SK-N-SH (cell line): ENCODE data around the gene BLTP1.

Source experiments
- CHD2 ChIP-seq: fragments of 150-350 bp; IDR thresholded peaks from 2 replicates; pipeline ENCODE4 v1.6.1; 2018; ENCODE audit warnings: low read length; ENCODE audit not compliant: partially characterized antibody
- EP300 ChIP-seq, 2 experiments: IDR thresholded peaks; 2 replicates each; pipeline versions ENCODE4 v1.4.0 to v1.6.1; 2012; ENCODE audit warnings: borderline replicate concordance in 1 of 2, low read depth in 1 of 2, low read length in 1 of 2
- GABPA ChIP-seq: IDR thresholded peaks from 2 replicates; pipeline ENCODE4 v1.4.0; 2012; ENCODE audit warnings: low read depth, mild to moderate bottlenecking
- MEF2A ChIP-seq: IDR thresholded peaks from 2 replicates; pipeline ENCODE4 v1.4.0; 2012; ENCODE audit warnings: low read depth, borderline replicate concordance
- NFIC ChIP-seq: IDR thresholded peaks from 2 replicates; pipeline ENCODE4 v1.4.0; 2012; ENCODE audit warnings: borderline replicate concordance
- NRF1 ChIP-seq: IDR thresholded peaks from 2 replicates; pipeline ENCODE4 v1.6.1; 2012; ENCODE audit warnings: low read depth, mild to moderate bottlenecking, low read length
- POLR2AphosphoS5 ChIP-seq: IDR thresholded peaks from 2 replicates; pipeline ENCODE4 v1.6.1; 2012; ENCODE audit warnings: low read depth, low read length
- SIN3A ChIP-seq: IDR thresholded peaks from 2 replicates; pipeline ENCODE4 v1.6.1; 2012; ENCODE audit warnings: low read depth, mild to moderate bottlenecking, low read length, moderate library complexity, borderline replicate concordance
- SMC3 ChIP-seq: IDR thresholded peaks from 2 replicates; pipeline ENCODE4 v1.6.1; 2012; ENCODE audit warnings: low read depth, low read length, improper control_type of control experiment
- TEAD4 ChIP-seq: IDR thresholded peaks from 2 replicates; pipeline ENCODE4 v1.4.0; 2012; ENCODE audit warnings: mild to moderate bottlenecking, borderline replicate concordance; ENCODE audit not compliant: insufficient read depth
- TF ChIP-seq, protein P1 (sequence below): fragments of 200-600 bp; sonication (generic); IDR thresholded peaks from 2 replicates; pipeline ENCODE4 v1.6.1; 2017; ENCODE audit warnings: antibody characterized with exemption, mild to moderate bottlenecking, moderate library complexity
- TF ChIP-seq, protein P2 (sequence below): fragments of 150-350 bp; IDR thresholded peaks from 2 replicates; pipeline ENCODE4 v1.6.1; 2017; ENCODE audit warnings: antibody characterized with exemption, low read length, low read depth, borderline replicate concordance
- TF ChIP-seq, protein P3 (sequence below): IDR thresholded peaks from 2 replicates; pipeline ENCODE4 v1.6.1; 2012; ENCODE audit warnings: mild to moderate bottlenecking, low read depth, low read length, moderate library complexity
- TF ChIP-seq, protein P4 (sequence below): IDR thresholded peaks from 2 replicates; pipeline ENCODE4 v1.4.0; 2012; ENCODE audit warnings: low read depth, borderline replicate concordance

DNA sequence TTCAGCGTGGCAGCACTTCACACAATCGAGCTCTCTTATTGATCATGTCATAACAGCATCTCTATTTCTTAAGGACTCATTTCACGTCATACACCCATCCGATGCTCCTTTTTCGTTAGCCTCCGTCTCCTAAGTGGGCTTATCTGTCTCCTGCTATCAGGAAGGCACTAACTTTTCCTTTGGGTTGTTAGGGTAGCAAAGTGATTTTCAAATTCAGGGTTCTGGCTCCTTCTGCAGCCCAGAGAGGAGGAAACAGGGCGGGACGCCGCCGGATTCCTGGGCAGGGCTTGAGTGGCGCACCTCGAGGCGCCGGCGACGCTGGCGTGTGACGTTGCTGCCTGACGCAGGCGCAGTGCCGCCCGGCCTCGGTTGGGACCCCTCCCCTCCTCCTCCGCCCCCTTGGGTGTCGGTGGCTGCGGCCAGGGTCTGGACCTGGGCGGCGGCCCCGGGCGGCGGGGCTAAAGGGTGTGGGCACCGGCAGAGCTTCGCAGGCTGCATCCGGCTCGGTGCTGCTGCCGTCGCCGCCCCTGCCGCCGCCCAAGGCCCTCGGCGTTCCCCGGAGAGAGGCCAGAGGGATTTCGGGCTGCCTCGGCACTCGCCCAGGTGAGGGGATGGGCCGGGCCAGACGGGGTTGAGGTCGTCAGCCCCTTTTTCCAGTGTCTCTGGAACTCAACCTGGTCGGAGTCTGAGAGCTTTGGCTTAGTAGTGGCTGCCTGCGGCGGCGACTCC, at the start of gene BLTP1:
- TF ChIP-seq, protein P1, sequence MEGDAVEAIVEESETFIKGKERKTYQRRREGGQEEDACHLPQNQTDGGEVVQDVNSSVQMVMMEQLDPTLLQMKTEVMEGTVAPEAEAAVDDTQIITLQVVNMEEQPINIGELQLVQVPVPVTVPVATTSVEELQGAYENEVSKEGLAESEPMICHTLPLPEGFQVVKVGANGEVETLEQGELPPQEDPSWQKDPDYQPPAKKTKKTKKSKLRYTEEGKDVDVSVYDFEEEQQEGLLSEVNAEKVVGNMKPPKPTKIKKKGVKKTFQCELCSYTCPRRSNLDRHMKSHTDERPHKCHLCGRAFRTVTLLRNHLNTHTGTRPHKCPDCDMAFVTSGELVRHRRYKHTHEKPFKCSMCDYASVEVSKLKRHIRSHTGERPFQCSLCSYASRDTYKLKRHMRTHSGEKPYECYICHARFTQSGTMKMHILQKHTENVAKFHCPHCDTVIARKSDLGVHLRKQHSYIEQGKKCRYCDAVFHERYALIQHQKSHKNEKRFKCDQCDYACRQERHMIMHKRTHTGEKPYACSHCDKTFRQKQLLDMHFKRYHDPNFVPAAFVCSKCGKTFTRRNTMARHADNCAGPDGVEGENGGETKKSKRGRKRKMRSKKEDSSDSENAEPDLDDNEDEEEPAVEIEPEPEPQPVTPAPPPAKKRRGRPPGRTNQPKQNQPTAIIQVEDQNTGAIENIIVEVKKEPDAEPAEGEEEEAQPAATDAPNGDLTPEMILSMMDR: no peak
- TF ChIP-seq EP300 (IDR thresholded peaks at IDR 0.05; ENCODE audit: borderline replicate concordance in 1 of 2, low read depth in 1 of 2, low read length in 1 of 2): no peak
- TF ChIP-seq TEAD4: no peak
- TF ChIP-seq SMC3: no peak
- TF ChIP-seq, protein P2, sequence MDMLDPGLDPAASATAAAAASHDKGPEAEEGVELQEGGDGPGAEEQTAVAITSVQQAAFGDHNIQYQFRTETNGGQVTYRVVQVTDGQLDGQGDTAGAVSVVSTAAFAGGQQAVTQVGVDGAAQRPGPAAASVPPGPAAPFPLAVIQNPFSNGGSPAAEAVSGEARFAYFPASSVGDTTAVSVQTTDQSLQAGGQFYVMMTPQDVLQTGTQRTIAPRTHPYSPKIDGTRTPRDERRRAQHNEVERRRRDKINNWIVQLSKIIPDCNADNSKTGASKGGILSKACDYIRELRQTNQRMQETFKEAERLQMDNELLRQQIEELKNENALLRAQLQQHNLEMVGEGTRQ: no peak
- TF ChIP-seq, protein P3, sequence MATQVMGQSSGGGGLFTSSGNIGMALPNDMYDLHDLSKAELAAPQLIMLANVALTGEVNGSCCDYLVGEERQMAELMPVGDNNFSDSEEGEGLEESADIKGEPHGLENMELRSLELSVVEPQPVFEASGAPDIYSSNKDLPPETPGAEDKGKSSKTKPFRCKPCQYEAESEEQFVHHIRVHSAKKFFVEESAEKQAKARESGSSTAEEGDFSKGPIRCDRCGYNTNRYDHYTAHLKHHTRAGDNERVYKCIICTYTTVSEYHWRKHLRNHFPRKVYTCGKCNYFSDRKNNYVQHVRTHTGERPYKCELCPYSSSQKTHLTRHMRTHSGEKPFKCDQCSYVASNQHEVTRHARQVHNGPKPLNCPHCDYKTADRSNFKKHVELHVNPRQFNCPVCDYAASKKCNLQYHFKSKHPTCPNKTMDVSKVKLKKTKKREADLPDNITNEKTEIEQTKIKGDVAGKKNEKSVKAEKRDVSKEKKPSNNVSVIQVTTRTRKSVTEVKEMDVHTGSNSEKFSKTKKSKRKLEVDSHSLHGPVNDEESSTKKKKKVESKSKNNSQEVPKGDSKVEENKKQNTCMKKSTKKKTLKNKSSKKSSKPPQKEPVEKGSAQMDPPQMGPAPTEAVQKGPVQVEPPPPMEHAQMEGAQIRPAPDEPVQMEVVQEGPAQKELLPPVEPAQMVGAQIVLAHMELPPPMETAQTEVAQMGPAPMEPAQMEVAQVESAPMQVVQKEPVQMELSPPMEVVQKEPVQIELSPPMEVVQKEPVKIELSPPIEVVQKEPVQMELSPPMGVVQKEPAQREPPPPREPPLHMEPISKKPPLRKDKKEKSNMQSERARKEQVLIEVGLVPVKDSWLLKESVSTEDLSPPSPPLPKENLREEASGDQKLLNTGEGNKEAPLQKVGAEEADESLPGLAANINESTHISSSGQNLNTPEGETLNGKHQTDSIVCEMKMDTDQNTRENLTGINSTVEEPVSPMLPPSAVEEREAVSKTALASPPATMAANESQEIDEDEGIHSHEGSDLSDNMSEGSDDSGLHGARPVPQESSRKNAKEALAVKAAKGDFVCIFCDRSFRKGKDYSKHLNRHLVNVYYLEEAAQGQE: no peak
- no peak for TF ChIP-seq MEF2A
- peak; percentile 94 for TF ChIP-seq POLR2AphosphoS5
- TF ChIP-seq GABPA: no peak
- TF ChIP-seq NFIC: no peak
- TF ChIP-seq, protein P4, sequence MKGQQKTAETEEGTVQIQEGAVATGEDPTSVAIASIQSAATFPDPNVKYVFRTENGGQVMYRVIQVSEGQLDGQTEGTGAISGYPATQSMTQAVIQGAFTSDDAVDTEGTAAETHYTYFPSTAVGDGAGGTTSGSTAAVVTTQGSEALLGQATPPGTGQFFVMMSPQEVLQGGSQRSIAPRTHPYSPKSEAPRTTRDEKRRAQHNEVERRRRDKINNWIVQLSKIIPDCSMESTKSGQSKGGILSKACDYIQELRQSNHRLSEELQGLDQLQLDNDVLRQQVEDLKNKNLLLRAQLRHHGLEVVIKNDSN: no peak
- no peak for TF ChIP-seq SIN3A
- peak; percentile 50 for TF ChIP-seq CHD2
- peak; percentile 90 for TF ChIP-seq NRF1
